H1 (cell line): ENCODE data around the gene TVP23B. TPM values are rescaled to one million over a fixed set of nuclear protein-coding genes. Genes with fewer than 3 reads are reported as not detected.
"Not testable (repeated sequence)": the region's sequence is repeated elsewhere in the genome, so short reads cannot be mapped to it uniquely, and the experiment has no call there.

Source experiments
- CTCF ChIA-PET: fragments of 300-600 bp; sonication (Branson Sonifier 250); formaldehyde crosslinking; loops from one replicate; lab custom pipeline; 2021; ENCODE audit not compliant: partially characterized antibody; lab: Charles Lee
- POLR2A ChIA-PET: fragments of 300-600 bp; sonication (Branson Sonifier 250); formaldehyde crosslinking; loops from one replicate; lab custom pipeline; 2021; ENCODE audit warnings: inconsistent platforms; ENCODE audit not compliant: partially characterized antibody; lab: Charles Lee
- DNase-seq, 2 experiments: peaks; one replicate each; pipeline versions ENCODE4 v3.0.0 to v3.0.0-alpha.2; 2010 to 2022; ENCODE audit warnings: low spot score in 2 of 2, low read depth in 1 of 2, mixed read lengths in 1 of 2
- FAIRE-seq: peaks from 2 replicates; lab custom pipeline; 2011; peaks lifted over from hg19 to GRCh38; lab: Jason Lieb, UNC
- H2AFZ ChIP-seq: 2 replicates; pipeline ENCODE4 v1.8.1; 2012; ENCODE audit warnings: low read length, inconsistent platforms
- H2AK5ac ChIP-seq: 2 replicates; pipeline ENCODE4 v1.6.1; 2013; ENCODE audit warnings: low read depth, low read length
- H2BK120ac ChIP-seq: replicated peaks from 2 replicates; pipeline ENCODE3; 2013; ENCODE audit warnings: low read depth, low read length, inconsistent platforms
- H2BK12ac ChIP-seq: 2 replicates; pipeline ENCODE4 v1.6.1; 2013; ENCODE audit warnings: low read depth, low read length
- H2BK15ac ChIP-seq: 2 replicates; pipeline ENCODE4 v1.6.1; 2013; ENCODE audit warnings: low read length
- H2BK20ac ChIP-seq: 2 replicates; pipeline ENCODE4 v1.6.1; 2013; ENCODE audit warnings: low read length
- H2BK5ac ChIP-seq: 2 replicates; pipeline ENCODE4 v1.6.1; 2013; ENCODE audit warnings: low read depth, low read length
- H3K14ac ChIP-seq: 2 replicates; pipeline ENCODE4 v1.6.1; 2013; ENCODE audit warnings: inconsistent platforms; ENCODE audit not compliant: insufficient read length
- H3K18ac ChIP-seq: 2 replicates; pipeline ENCODE4 v1.6.1; 2013; ENCODE audit warnings: low read length; ENCODE audit errors: extremely low read depth
- H3K23ac ChIP-seq: 2 replicates; pipeline ENCODE4 v1.6.1; 2013; ENCODE audit warnings: inconsistent platforms; ENCODE audit not compliant: insufficient read length
- H3K23me2 ChIP-seq: 2 replicates; pipeline ENCODE4 v1.6.1; 2013; ENCODE audit warnings: low read depth, low read length
- H3K27ac ChIP-seq: 2 replicates; pipeline ENCODE4 v1.6.1; 2011; ENCODE audit warnings: low read depth, low read length, inconsistent platforms
- H3K27me3 ChIP-seq, 4 experiments: replicated peaks in 1 of 4; 1 replicate in 1 of 4; 2 replicates in 3 of 4; pipeline versions ENCODE4 v1.6.1 to v1.8.1; 2011 to 2013; ENCODE audit warnings: low read length in 3 of 4, mild to moderate bottlenecking in 3 of 4, inconsistent platforms in 2 of 4, mixed read lengths in 2 of 4, moderate library complexity in 1 of 4; ENCODE audit not compliant: control insufficient read depth in 3 of 4, insufficient read depth in 3 of 4; ENCODE audit errors: extremely low read depth in 1 of 4
- H3K36me3 ChIP-seq, 4 experiments: 2 replicates each; pipeline versions ENCODE4 v1.6.1 to v1.8.1; 2011 to 2013; ENCODE audit warnings: mild to moderate bottlenecking in 4 of 4, low read length in 3 of 4, moderate library complexity in 2 of 4, control low read depth in 1 of 4, inconsistent platforms in 1 of 4; ENCODE audit not compliant: insufficient read depth in 4 of 4, control insufficient read depth in 2 of 4
- H3K4ac ChIP-seq: replicated peaks from 2 replicates; pipeline ENCODE3; 2013; ENCODE audit warnings: low read length, low read depth, mixed read lengths, inconsistent platforms; ENCODE audit not compliant: insufficient read length
- H3K4me1 ChIP-seq, 4 experiments: replicated peaks in 1 of 4; 1 replicate in 1 of 4; 2 replicates in 3 of 4; pipeline versions ENCODE4 v1.6.1 to v1.8.1; 2011 to 2013; ENCODE audit warnings: low read length in 3 of 4, inconsistent platforms in 2 of 4, mixed read lengths in 1 of 4; ENCODE audit not compliant: insufficient read depth in 4 of 4, control insufficient read depth in 3 of 4
- H3K4me2 ChIP-seq, 2 experiments: 2 replicates each; pipeline versions ENCODE4 v1.6.1 to v1.8.1; 2011 to 2013; ENCODE audit warnings: low read depth in 2 of 2, low read length in 2 of 2, control low read depth in 1 of 2, inconsistent platforms in 1 of 2, mild to moderate bottlenecking in 1 of 2; ENCODE audit not compliant: insufficient read depth in 1 of 2
- H3K4me3 ChIP-seq, 4 experiments: fragments of 200-600, 300-600 bp in 1 of 4; sonication (generic), shearing (Covaris generic), sonication (Bioruptor Twin) in 1 of 4; 2 replicates each; pipeline versions ENCODE4 v1.5.1 to v1.8.1; 2011 to 2016; ENCODE audit warnings: low read length in 4 of 4, low read depth in 3 of 4, control low read depth in 2 of 4, inconsistent platforms in 2 of 4, mild to moderate bottlenecking in 2 of 4, mixed read lengths in 1 of 4, moderate library complexity in 1 of 4; ENCODE audit not compliant: insufficient read depth in 2 of 4; ENCODE audit errors: extremely low read depth in 1 of 4
- H3K56ac ChIP-seq: replicated peaks from 2 replicates; pipeline ENCODE3; 2013; ENCODE audit warnings: low read depth, mild to moderate bottlenecking, mixed read lengths, low read length, inconsistent platforms; ENCODE audit not compliant: insufficient read length
- H3K79me1 ChIP-seq: 2 replicates; pipeline ENCODE4 v1.6.1; 2013; ENCODE audit warnings: low read depth, low read length, control low read depth
- H3K79me2 ChIP-seq, 2 experiments: 2 replicates each; pipeline versions ENCODE4 v1.6.1 to v1.8.1; 2012 to 2013; ENCODE audit warnings: low read length in 2 of 2, mild to moderate bottlenecking in 2 of 2, inconsistent platforms in 1 of 2; ENCODE audit not compliant: insufficient read depth in 2 of 2, control insufficient read depth in 1 of 2
- H3K9ac ChIP-seq, 4 experiments: replicated peaks in 1 of 4; 1 replicate in 1 of 4; 2 replicates in 3 of 4; pipeline versions ENCODE4 v1.6.1 to v1.8.1; 2011 to 2013; ENCODE audit warnings: low read depth in 3 of 4, low read length in 3 of 4, control low read depth in 2 of 4, mild to moderate bottlenecking in 2 of 4, moderate library complexity in 2 of 4, inconsistent platforms in 1 of 4; ENCODE audit errors: extremely low read depth in 1 of 4
- H3K9me3 ChIP-seq, 2 experiments: 2 replicates each; pipeline versions ENCODE4 v1.6.1 to v1.8.1; 2012 to 2013; ENCODE audit warnings: mild to moderate bottlenecking in 2 of 2, moderate library complexity in 2 of 2, control low read depth in 1 of 2, inconsistent platforms in 1 of 2, low read depth in 1 of 2, low read length in 1 of 2, mixed read lengths in 1 of 2; ENCODE audit not compliant: insufficient read depth in 2 of 2
- H4K20me1 ChIP-seq, 2 experiments: replicated peaks in 1 of 2; 2 replicates each; pipeline versions ENCODE3 to v1.8.1; 2011 to 2013; ENCODE audit warnings: inconsistent platforms in 2 of 2, low read length in 2 of 2, mild to moderate bottlenecking in 1 of 2; ENCODE audit not compliant: insufficient read depth in 2 of 2, control insufficient read depth in 1 of 2
- H4K5ac ChIP-seq: 2 replicates; pipeline ENCODE4 v1.6.1; 2013; ENCODE audit warnings: low read length, low read depth, mixed read lengths, inconsistent platforms; ENCODE audit not compliant: insufficient read length
- H4K8ac ChIP-seq: 2 replicates; pipeline ENCODE4 v1.8.0; 2013; ENCODE audit warnings: mild to moderate bottlenecking, moderate library complexity, low read length, inconsistent platforms; ENCODE audit not compliant: insufficient read depth; ENCODE audit errors: extremely low read depth
- H4K91ac ChIP-seq: replicated peaks from 2 replicates; pipeline ENCODE3; 2013; ENCODE audit warnings: low read length, mixed read lengths, inconsistent platforms; ENCODE audit not compliant: insufficient read length
- WGBS, 2 experiments: shearing (Covaris generic) in 1 of 2; methylation state at CpG; one replicate each; pipeline versions ENCODE4 v1.1.6 to v1.1.7; 2013 to 2015; ENCODE audit warnings: low lambda C conversion rate in 2 of 2, mixed read lengths in 2 of 2, inconsistent platforms in 1 of 2, low coverage in 1 of 2, missing lambda C conversion rate in 1 of 2; ENCODE audit not compliant: insufficient replicate concordance in 2 of 2, insufficient coverage in 1 of 2, insufficient read length in 1 of 2; ENCODE audit errors: extremely low coverage in 1 of 2, missing lambda C conversion rate in 1 of 2; 5-methylcytosine and 5-hydroxymethylcytosine counted together
- polyA plus RNA-seq, 7 experiments: library from polyadenylated mRNA; depleted of rRNA in 3 of 7; stranded (reverse) in 5 of 7; unstranded in 2 of 7; fragments of >200 nt in 5 of 7; fragments of 200-250 nt in 2 of 7; gene quantifications; 1 replicate in 5 of 7; 2 replicates in 1 of 7; 4 replicates in 1 of 7; pipeline versions ENCODE4 v1.2.1 to v1.2.3, GENCODE V29; 2011 to 2013; ENCODE audit warnings: missing spikeins in 2 of 7, mixed read lengths in 2 of 7
- total RNA-seq: library from RNA; stranded (reverse); fragmentation: NEBNext Ultra II Directional; extraction: Animal tissue kit (Norgen Biotek cat#: 25700); gene quantifications from 2 replicates; pipeline ENCODE4 v1.2.1, GENCODE V29; 2021

TVP23B gene
- total and polyA plus RNA-seq, 2 of the 8 experiments (the other 6 are each of a cell fraction or from before 2014, with no cell fraction given), result 11.5 to 22.7 TPM

DNA sequence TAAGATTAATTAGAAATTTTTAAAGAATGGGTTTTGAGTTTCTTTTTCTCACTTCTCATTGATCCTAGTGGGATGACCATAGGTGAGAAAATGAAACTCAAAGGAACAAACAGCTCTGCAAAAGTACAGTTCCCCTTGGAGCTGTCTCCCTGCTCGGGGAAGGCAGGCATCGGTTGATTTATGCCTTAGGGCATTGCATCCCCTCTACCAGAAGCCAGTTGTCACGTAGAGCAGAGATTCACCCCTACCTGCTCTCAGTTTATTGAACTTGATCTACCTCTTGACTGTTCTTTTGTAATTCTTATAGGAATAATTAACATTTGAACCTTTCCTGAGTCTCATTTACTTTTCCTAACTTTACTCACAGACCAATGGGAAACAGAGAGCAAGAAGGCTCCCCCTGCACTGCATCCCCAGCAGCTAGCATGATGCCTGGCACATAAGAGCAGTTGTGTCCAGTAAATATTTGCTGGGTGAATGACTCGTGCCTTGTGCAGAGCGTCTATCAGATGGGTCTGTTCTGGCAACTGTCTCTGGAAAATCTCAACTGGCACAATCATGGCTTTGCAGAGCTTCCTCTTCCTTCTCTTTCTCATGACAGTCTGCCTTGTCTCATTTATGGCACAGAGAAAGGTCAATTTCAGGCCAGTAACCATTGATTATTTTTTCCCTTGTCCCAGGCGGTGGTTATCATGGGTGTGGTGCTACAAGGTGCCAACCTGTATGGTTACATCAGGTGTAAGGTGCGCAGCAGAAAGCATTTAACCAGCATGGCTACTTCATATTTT lies 22.7 kb downstream of the TVP23B start:
- H3K4me1 ChIP-seq, H3K56ac ChIP-seq, H3K27me3 ChIP-seq, H3K4ac ChIP-seq, CTCF ChIA-PET, H2BK120ac ChIP-seq, POLR2A ChIA-PET, H3K79me1 ChIP-seq, H4K8ac ChIP-seq, H4K5ac ChIP-seq, H2BK20ac ChIP-seq, H3K4me3 ChIP-seq, H3K9me3 ChIP-seq, H2AFZ ChIP-seq, H4K91ac ChIP-seq, H2BK12ac ChIP-seq, H3K14ac ChIP-seq, H3K9ac ChIP-seq, H2BK15ac ChIP-seq, H2AK5ac ChIP-seq, DNase-seq, H3K27ac ChIP-seq, H3K23ac ChIP-seq, H3K79me2 ChIP-seq, H3K4me2 ChIP-seq, H3K18ac ChIP-seq, H4K20me1 ChIP-seq, H2BK5ac ChIP-seq, H3K23me2 ChIP-seq: not testable (repeated sequence)
- 84% methylated on average over 6 of the region's 7 CpGs; no CpG with 5 or more reads in 1 of the 2 experiments for WGBS, 2 experiments
- peak; percentile 36 for FAIRE-seq
- peaks cover 0 to 18% (median 7%) of the 10 kb centered on the region in 4 experiments; a peak in 5 of 8 replicates for H3K36me3 ChIP-seq

DNA sequence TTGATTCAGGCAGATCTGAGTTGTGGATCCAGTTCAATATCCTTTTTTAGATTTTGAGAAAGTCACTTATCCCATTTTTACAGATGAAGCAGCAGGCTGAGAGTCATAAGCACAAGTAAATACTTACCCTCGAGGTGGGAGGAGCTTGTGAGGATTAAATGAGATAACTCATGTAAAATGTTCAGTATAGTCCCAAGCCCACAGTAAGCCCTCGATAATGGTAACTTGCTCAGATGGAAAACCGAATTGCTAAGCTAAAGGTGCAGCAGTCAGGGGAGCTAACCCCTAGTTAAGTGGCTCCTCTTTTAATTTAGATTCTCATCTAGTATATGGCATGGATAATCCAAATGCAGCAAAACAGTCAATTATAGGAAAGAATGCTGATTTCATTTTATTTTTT lies 34.9 kb downstream of the TVP23B start:
- H3K4me3 ChIP-seq, H3K9me3 ChIP-seq, H3K4me2 ChIP-seq, DNase-seq, H3K9ac ChIP-seq, H3K27ac ChIP-seq, H2BK120ac ChIP-seq, H3K23ac ChIP-seq, H2AK5ac ChIP-seq, H2BK5ac ChIP-seq, POLR2A ChIA-PET, FAIRE-seq, H2BK12ac ChIP-seq, H2AFZ ChIP-seq, H3K4ac ChIP-seq, H3K36me3 ChIP-seq, H4K91ac ChIP-seq, H2BK20ac ChIP-seq, H3K14ac ChIP-seq, H3K4me1 ChIP-seq, H3K79me2 ChIP-seq, H4K5ac ChIP-seq, CTCF ChIA-PET, H2BK15ac ChIP-seq, H3K23me2 ChIP-seq, H3K27me3 ChIP-seq, H4K20me1 ChIP-seq, H3K79me1 ChIP-seq, H4K8ac ChIP-seq, H3K18ac ChIP-seq, H3K56ac ChIP-seq: not testable (repeated sequence)
- 86% methylated on average over 3 of the region's 3 CpGs; no CpG with 5 or more reads in 1 of the 2 experiments for WGBS, 2 experiments
